CD14-positive monocyte (primary cell): ENCODE data around the gene RAB3IP. TPM values are rescaled to one million over a fixed set of nuclear protein-coding genes. Genes with fewer than 3 reads are reported as not detected.

Experiments
- DNase-seq, 3 donors: peaks; one replicate each; pipeline ENCODE4 v3.0.0-alpha.2; 2011 to 2022
- H2AFZ ChIP-seq: 2 replicates; pipeline ENCODE4 v1.6.0; 2012; ENCODE audit warnings: mild to moderate bottlenecking, low read depth, low read length, inconsistent platforms; ENCODE audit not compliant: insufficient read depth, poor library complexity, severe bottlenecking
- H3K27ac ChIP-seq, 2 donors: 1 replicate in 1 of 2; 2 replicates in 1 of 2; pipeline ENCODE4 v1.5.1; 2012 to 2013; ENCODE audit warnings: low read length in 2 of 2, control low read depth in 1 of 2, inconsistent platforms in 1 of 2, low read depth in 1 of 2, mild to moderate bottlenecking in 1 of 2
- H3K27me3 ChIP-seq, 2 donors: one replicate each; pipeline versions ENCODE4 v1.6.0 to v1.6.1; 2011 to 2013; ENCODE audit warnings: low read length in 2 of 2; ENCODE audit not compliant: control insufficient read depth in 2 of 2, insufficient read depth in 2 of 2
- H3K36me3 ChIP-seq, 2 donors: replicated peaks in 1 of 2; 1 replicate in 1 of 2; 2 replicates in 1 of 2; pipeline versions ENCODE4 v1.5.1 to v1.6.1; 2012 to 2013; ENCODE audit warnings: low read length in 2 of 2, control low read depth in 1 of 2, inconsistent platforms in 1 of 2, mild to moderate bottlenecking in 1 of 2; ENCODE audit not compliant: insufficient read depth in 2 of 2, control insufficient read depth in 1 of 2
- H3K4me1 ChIP-seq, 2 donors: 1 replicate in 1 of 2; 2 replicates in 1 of 2; pipeline versions ENCODE4 v1.5.1 to v1.6.1; 2012 to 2013; ENCODE audit warnings: low read length in 2 of 2, control low read depth in 1 of 2, inconsistent platforms in 1 of 2, mild to moderate bottlenecking in 1 of 2, moderate library complexity in 1 of 2; ENCODE audit not compliant: insufficient read depth in 2 of 2, control insufficient read depth in 1 of 2
- H3K4me2 ChIP-seq: replicated peaks from 2 replicates; pipeline ENCODE3; 2012; ENCODE audit warnings: low read length, moderate library complexity, mild to moderate bottlenecking; ENCODE audit not compliant: poor library complexity, severe bottlenecking; ENCODE audit errors: extremely low read depth
- H3K4me3 ChIP-seq, 3 experiments: fragments of 200-600 bp in 1 of 3; sonication (generic) in 1 of 3; replicated peaks in 1 of 3; 1 replicate in 2 of 3; 2 replicates in 1 of 3; pipeline ENCODE4 v1.5.1; 2011 to 2013; ENCODE audit warnings: low read length in 3 of 3, mild to moderate bottlenecking in 3 of 3, control low read depth in 2 of 3, low read depth in 2 of 3, inconsistent platforms in 1 of 3, moderate library complexity in 1 of 3
- H3K79me2 ChIP-seq: 2 replicates; pipeline ENCODE4 v1.6.0; 2012; ENCODE audit warnings: mild to moderate bottlenecking, control low read depth, inconsistent platforms, low read length, moderate library complexity; ENCODE audit not compliant: insufficient read depth
- H3K9ac ChIP-seq: 2 replicates; pipeline ENCODE4 v1.6.0; 2017; ENCODE audit warnings: low read length, mild to moderate bottlenecking; ENCODE audit not compliant: insufficient read depth, poor library complexity, severe bottlenecking
- H3K9me3 ChIP-seq, 2 donors: replicated peaks in 1 of 2; 1 replicate in 1 of 2; 2 replicates in 1 of 2; pipeline versions ENCODE4 v1.5.1 to v1.6.1; 2012 to 2013; ENCODE audit warnings: low read length in 2 of 2, control low read depth in 1 of 2; ENCODE audit not compliant: control insufficient read depth in 1 of 2, insufficient read depth in 1 of 2
- H4K20me1 ChIP-seq: 2 replicates; pipeline ENCODE4 v1.6.0; 2012; ENCODE audit warnings: mild to moderate bottlenecking, low read length, control low read depth, moderate library complexity; ENCODE audit not compliant: insufficient read depth
- H3K27ac Mint-ChIP-seq, 7 donors: one replicate each; pipeline ENCODE4 v1.8.0; 2020; ENCODE audit warnings: mild to moderate bottlenecking in 7 of 7, mixed read lengths in 7 of 7, moderate library complexity in 6 of 7, inconsistent platforms in 2 of 7
- H3K27me3 Mint-ChIP-seq, 3 donors: one replicate each; pipeline ENCODE4 v1.8.0; 2021 to 2022; ENCODE audit warnings: low read depth in 3 of 3, mild to moderate bottlenecking in 3 of 3, mixed read lengths in 3 of 3, moderate library complexity in 3 of 3, inconsistent platforms in 1 of 3
- H3K36me3 Mint-ChIP-seq, 2 donors: one replicate each; pipeline ENCODE4 v1.8.0; 2020; ENCODE audit warnings: mixed read lengths in 2 of 2, inconsistent platforms in 1 of 2, mild to moderate bottlenecking in 1 of 2
- H3K4me1 Mint-ChIP-seq: one replicate; pipeline ENCODE4 v1.8.0; 2020; ENCODE audit warnings: mild to moderate bottlenecking, mixed read lengths
- H3K4me3 Mint-ChIP-seq, 2 donors: one replicate each; pipeline ENCODE4 v1.8.0; 2020; ENCODE audit warnings: mild to moderate bottlenecking in 2 of 2, mixed read lengths in 2 of 2, moderate library complexity in 1 of 2
- H3K9me3 Mint-ChIP-seq, 7 donors: one replicate each; pipeline ENCODE4 v1.8.0; 2020 to 2022; ENCODE audit warnings: mixed read lengths in 7 of 7, mild to moderate bottlenecking in 6 of 7, moderate library complexity in 6 of 7, inconsistent platforms in 2 of 7
- WGBS: methylation state at CpG from one replicate; pipeline ENCODE4 v1.1.5; 2013; ENCODE audit warnings: missing lambda C conversion rate; ENCODE audit not compliant: insufficient coverage; 5-methylcytosine and 5-hydroxymethylcytosine counted together
- intact Hi-C, 2 donors: fragments of 100-400 bp; cut with micrococcal nuclease; formaldehyde crosslinking; loops; one replicate each; pipeline versions ENCODE4 v1.15.0 to v1.15.1; 2023
- polyA plus RNA-seq, 3 donors: library from polyadenylated mRNA; depleted of rRNA in 1 of 3; unstranded in 2 of 3; stranded (reverse) in 1 of 3; fragments of 300-500 nt in 2 of 3; fragments of >200 nt in 1 of 3; fragmentation: Illumina TruSeq in 2 of 3; gene quantifications; 1 replicate in 2 of 3; 2 replicates in 1 of 3; pipeline ENCODE4 v1.2.3, GENCODE V29; 2012 to 2021
- TF ChIP-seq, protein P1 (sequence below): fragments of 200-600 bp; IDR thresholded peaks from one replicate; pipeline ENCODE4 v1.8.0; 2022; ENCODE audit warnings: antibody characterized with exemption, mild to moderate bottlenecking

Gene RAB3IP
- polyA plus RNA-seq, 3 donors: 8.2 to 14.8 (median 9.4) TPM

DNA sequence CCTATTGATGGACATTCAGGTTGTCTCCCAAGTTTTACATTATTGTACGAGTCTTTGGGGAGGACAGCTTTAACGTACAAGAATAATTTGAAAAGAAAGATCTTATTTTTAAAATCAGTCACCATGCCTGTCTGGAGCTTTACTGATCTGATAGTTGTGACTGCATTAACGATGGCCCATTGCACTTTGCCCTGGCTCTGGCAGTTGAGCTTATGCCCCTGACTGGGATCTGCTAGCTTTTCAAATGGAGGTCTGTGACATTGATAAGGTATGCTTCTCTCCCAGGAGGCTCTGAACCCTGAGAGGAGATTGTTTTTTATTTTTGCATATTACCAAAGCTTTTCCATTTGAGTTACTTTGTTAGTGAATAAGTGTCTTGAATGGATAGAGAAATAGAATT lies 17.9 kb upstream of the RAB3IP start:
- no peaks in the 10 kb centered on the region for H3K36me3 Mint-ChIP-seq
- no peak overlapping the region for H3K4me2 ChIP-seq
- no peaks in the 10 kb centered on the region for H3K4me1 Mint-ChIP-seq
- peaks cover 0 to 2% (median 0%) of the 10 kb centered on the region in 7 donors for H3K9me3 Mint-ChIP-seq
- H3K4me3 ChIP-seq: no peak overlapping the region
- no peaks in the 10 kb centered on the region for H4K20me1 ChIP-seq
- DNase-seq: no peak
- H3K27ac ChIP-seq: no peak overlapping the region
- intact Hi-C loops: no loop called here
- H3K9me3 ChIP-seq: no peaks in the 10 kb centered on the region
- TF ChIP-seq, protein P1, sequence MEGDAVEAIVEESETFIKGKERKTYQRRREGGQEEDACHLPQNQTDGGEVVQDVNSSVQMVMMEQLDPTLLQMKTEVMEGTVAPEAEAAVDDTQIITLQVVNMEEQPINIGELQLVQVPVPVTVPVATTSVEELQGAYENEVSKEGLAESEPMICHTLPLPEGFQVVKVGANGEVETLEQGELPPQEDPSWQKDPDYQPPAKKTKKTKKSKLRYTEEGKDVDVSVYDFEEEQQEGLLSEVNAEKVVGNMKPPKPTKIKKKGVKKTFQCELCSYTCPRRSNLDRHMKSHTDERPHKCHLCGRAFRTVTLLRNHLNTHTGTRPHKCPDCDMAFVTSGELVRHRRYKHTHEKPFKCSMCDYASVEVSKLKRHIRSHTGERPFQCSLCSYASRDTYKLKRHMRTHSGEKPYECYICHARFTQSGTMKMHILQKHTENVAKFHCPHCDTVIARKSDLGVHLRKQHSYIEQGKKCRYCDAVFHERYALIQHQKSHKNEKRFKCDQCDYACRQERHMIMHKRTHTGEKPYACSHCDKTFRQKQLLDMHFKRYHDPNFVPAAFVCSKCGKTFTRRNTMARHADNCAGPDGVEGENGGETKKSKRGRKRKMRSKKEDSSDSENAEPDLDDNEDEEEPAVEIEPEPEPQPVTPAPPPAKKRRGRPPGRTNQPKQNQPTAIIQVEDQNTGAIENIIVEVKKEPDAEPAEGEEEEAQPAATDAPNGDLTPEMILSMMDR: no peak
- peaks cover 0 to 4% (median 3%) of the 10 kb centered on the region in 3 donors for H3K27me3 Mint-ChIP-seq
- no peaks in the 10 kb centered on the region for H3K4me1 ChIP-seq
- no peak overlapping the region for H2AFZ ChIP-seq
- H3K9ac ChIP-seq: no peak overlapping the region
- H3K36me3 ChIP-seq: no peaks in the 10 kb centered on the region
- H3K27me3 ChIP-seq: no peaks in the 10 kb centered on the region
- no peak overlapping the region for H3K4me3 Mint-ChIP-seq
- 69% methylated on average over 2 of the region's 3 CpGs for WGBS
- no peak overlapping the region for H3K27ac Mint-ChIP-seq
- no peaks in the 10 kb centered on the region for H3K79me2 ChIP-seq

DNA sequence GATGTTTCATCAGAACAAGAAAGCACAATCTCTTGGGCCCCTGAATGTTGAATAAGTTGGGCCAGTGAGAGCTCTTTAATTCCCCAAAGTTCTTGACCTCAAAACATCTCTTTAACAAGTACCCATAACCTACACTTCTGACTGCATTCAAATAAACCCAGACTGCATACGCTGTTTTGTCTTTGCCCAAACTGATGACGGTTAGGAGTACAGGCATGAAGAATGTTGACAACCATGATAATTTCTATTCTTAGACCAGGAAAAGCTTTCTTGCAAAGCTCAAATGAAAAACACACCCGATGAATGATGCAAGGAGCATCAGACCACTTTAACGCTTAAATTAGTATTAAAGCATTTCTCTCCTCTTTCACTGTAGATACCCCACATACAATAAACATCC lies 11.7 kb upstream of the RAB3IP start:
- H3K27me3 ChIP-seq: no peaks in the 10 kb centered on the region
- Mint-ChIP-seq H3K4me3 (no peak overlapping the region), H3K27ac (no peak overlapping the region), H3K4me1 (no peaks in the 10 kb centered on the region), H3K36me3 (no peaks in the 10 kb centered on the region), H3K27me3 (peaks cover 0 to 1% (median 0%) of the 10 kb centered on the region in 3 donors), H3K9me3 (peaks cover 0 to 2% (median 0%) of the 10 kb centered on the region in 7 donors)
- H3K9me3 ChIP-seq: no peaks in the 10 kb centered on the region
- H3K27ac ChIP-seq: no peak overlapping the region
- no peaks in the 10 kb centered on the region for H3K4me1 ChIP-seq
- H4K20me1 ChIP-seq: no peaks in the 10 kb centered on the region
- H3K4me3 ChIP-seq: no peak overlapping the region
- TF ChIP-seq, protein P1: no peak
- no peaks in the 10 kb centered on the region for H3K79me2 ChIP-seq
- no peak overlapping the region for H3K9ac ChIP-seq
- 100% methylated on average over 2 of the region's 4 CpGs for WGBS
- no peaks in the 10 kb centered on the region for H3K36me3 ChIP-seq
- no peak for DNase-seq
- no peak overlapping the region for H2AFZ ChIP-seq
- intact Hi-C loops: no loop called here
- no peak overlapping the region for H3K4me2 ChIP-seq
